Measurements from ENCODE around the gene MYORG. TPM values are rescaled to one million over a fixed set of nuclear protein-coding genes. Genes with fewer than 3 reads are reported as not detected.

MYORG gene
- total and polyA plus RNA-seq, 9 of the 15 experiments (the other 6 are each of a cell fraction or from before 2014, with no cell fraction given), result 0.06 to 0.82 (median 0.18) TPM

DNA sequence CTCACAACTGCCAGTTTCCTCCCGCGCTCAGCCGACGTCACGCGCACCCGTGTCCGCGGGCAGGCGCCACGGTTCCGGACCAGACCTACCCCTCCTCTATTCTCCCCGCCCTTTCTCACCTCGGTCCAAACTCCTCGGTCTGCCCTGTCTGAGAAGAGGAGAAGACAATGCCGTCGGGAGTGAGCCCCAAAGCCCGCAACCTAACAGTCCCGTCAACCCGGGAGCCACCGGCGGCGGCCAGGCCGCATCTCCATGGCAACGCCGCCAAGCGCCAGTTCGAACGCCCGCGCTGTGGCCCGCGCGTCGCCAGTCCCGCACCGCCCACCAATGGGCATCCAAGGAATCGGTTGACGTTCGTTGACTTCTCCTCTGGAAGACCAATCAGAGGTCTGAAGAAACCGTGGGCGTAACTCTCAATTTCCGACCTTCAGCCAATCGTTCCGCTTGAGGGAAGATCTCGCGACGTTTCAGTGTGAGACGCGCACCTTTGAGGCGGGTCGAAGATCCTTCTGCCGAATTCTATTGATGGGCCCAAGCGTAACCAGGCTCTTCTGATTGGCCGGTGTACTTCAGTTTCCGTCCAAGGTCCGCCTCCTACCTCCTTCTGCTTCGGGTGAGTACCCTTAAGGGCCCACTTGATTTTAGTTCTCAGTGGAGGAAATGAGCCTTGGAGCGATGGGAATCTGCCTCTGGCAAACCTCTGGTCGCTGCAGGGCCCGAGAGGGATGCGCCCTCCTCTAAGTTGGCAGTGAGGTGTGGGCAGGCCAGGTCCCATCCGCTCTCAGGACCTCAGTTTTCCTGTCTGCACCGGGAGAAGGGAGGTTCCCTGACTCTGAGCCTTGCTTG lies 47.5 kb downstream of the MYORG start, which contains the start of the genes KIF24 and NUDT2 (continued):
- TF ChIP-seq ATF7 (IDR thresholded peaks at IDR 0.05) (peak; percentile 59), KLF1 (tag; IDR thresholded peaks at IDR 0.05) (0 out of 2 replicates have a peak, but pooled peaks have one; percentile 24), PHF8 (IDR thresholded peaks at IDR 0.05; ENCODE audit: borderline replicate concordance, low read length) (peak; percentile 82), KLF10 (CRISPR knock-in tag; IDR thresholded peaks at IDR 0.05) (no peak), PML (IDR thresholded peaks at IDR 0.05; ENCODE audit: low read length) (0 out of 2 replicates have a peak, but pooled peaks have one; percentile 48), SP1 (CRISPR knock-in tag; IDR thresholded peaks at IDR 0.05) (peak; percentile 72; the same call in 1 of the 2 replicates), BHLHE40 (IDR thresholded peaks at IDR 0.05; ENCODE audit: low read length) (peak; percentile 44; the same call in 1 of the 2 replicates), ZNF717 (CRISPR knock-in tag; IDR thresholded peaks at IDR 0.05) (no peak), RBM25 (IDR thresholded peaks at IDR 0.05; ENCODE audit: low read depth, low read length, severe bottlenecking) (peak; percentile 91), CBX1 (IDR thresholded peaks at IDR 0.05; ENCODE audit: low read depth) (0 out of 2 replicates have a peak, but pooled peaks have one; percentile 42), STAT5A (IDR thresholded peaks at IDR 0.05; ENCODE audit: borderline replicate concordance, low read length) (no peak), POLR2H (tag; IDR thresholded peaks at IDR 0.05; ENCODE audit: low read depth) (peak; percentile 81), EP300 (IDR thresholded peaks at IDR 0.05; ENCODE audit: low read length) (no peak), POLR2G (IDR thresholded peaks at IDR 0.05; ENCODE audit: low read depth, low read length) (peak; percentile 86), ZBTB12 (CRISPR knock-in tag; IDR thresholded peaks at IDR 0.05) (peak; percentile 69)
- TF ChIP-seq, protein P1, sequence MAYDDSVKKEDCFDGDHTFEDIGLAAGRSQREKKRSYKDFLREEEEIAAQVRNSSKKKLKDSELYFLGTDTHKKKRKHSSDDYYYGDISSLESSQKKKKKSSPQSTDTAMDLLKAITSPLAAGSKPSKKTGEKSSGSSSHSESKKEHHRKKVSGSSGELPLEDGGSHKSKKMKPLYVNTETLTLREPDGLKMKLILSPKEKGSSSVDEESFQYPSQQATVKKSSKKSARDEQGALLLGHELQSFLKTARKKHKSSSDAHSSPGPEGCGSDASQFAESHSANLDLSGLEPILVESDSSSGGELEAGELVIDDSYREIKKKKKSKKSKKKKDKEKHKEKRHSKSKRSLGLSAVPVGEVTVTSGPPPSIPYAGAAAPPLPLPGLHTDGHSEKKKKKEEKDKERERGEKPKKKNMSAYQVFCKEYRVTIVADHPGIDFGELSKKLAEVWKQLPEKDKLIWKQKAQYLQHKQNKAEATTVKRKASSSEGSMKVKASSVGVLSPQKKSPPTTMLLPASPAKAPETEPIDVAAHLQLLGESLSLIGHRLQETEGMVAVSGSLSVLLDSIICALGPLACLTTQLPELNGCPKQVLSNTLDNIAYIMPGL (CRISPR knock-in tag; IDR thresholded peaks at IDR 0.05), result peak; percentile 44; the same call in 1 of the 2 replicates
- TF ChIP-seq, protein P2, sequence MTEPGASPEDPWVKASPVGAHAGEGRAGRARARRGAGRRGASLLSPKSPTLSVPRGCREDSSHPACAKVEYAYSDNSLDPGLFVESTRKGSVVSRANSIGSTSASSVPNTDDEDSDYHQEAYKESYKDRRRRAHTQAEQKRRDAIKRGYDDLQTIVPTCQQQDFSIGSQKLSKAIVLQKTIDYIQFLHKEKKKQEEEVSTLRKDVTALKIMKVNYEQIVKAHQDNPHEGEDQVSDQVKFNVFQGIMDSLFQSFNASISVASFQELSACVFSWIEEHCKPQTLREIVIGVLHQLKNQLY (CRISPR knock-in tag; conservative IDR thresholded peaks at IDR 0.05), result no peak

All from K562 (cell line).